ENCODE data around the gene CSE1L.
"Not testable (repeated sequence)": the region's sequence is repeated elsewhere in the genome, so short reads cannot be mapped to it uniquely, and the experiment has no call there.

CSE1L gene

GRCh38 chr20:49078310-49078709, 32.2 kb downstream of the CSE1L start:
- CTCF ChIA-PET: interaction anchor here (0.7 kb wide), 1 partner anchor 12 kb away, joined by 3 read pairs; no protein-coding TSS in a partner anchor
- TF ChIP-seq ZNF48 (tag by site-specific recombination; IDR thresholded peaks at IDR 0.05): no peak
- no peak for TF ChIP-seq ZNF501 (tag by site-specific recombination; IDR thresholded peaks at IDR 0.05)
- no peak for TF ChIP-seq PRDM6 (tag by site-specific recombination; IDR thresholded peaks at IDR 0.05)
- no peak for TF ChIP-seq HOXC10 (CRISPR knock-in tag; IDR thresholded peaks at IDR 0.05)
- TF ChIP-seq, protein P1, sequence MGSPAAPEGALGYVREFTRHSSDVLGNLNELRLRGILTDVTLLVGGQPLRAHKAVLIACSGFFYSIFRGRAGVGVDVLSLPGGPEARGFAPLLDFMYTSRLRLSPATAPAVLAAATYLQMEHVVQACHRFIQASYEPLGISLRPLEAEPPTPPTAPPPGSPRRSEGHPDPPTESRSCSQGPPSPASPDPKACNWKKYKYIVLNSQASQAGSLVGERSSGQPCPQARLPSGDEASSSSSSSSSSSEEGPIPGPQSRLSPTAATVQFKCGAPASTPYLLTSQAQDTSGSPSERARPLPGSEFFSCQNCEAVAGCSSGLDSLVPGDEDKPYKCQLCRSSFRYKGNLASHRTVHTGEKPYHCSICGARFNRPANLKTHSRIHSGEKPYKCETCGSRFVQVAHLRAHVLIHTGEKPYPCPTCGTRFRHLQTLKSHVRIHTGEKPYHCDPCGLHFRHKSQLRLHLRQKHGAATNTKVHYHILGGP (tag by site-specific recombination; IDR thresholded peaks at IDR 0.05): no peak
- no peak for TF ChIP-seq ZNF2 (tag by site-specific recombination; IDR thresholded peaks at IDR 0.05)
- peak; percentile 91 for TF ChIP-seq ATF2 (tag by site-specific recombination; IDR thresholded peaks at IDR 0.05; ENCODE audit: low read depth)
- TF ChIP-seq ZNF549 (tag by site-specific recombination; IDR thresholded peaks at IDR 0.05): no peak
- no peak for TF ChIP-seq ZNF214 (tag by site-specific recombination; IDR thresholded peaks at IDR 0.05; ENCODE audit: borderline replicate concordance)
- H3K9me3 ChIP-seq (ENCODE audit: control insufficient read depth, insufficient read depth, low read depth, low read length): no peaks in the 10 kb centered on the region
- no peak overlapping the region for H3K27ac ChIP-seq (ENCODE audit: extremely low read depth, low read depth, low read length)
- H3K4me3 ChIP-seq (ENCODE audit: low read depth, low read length): no peak overlapping the region
- peaks cover 98% of the 10 kb centered on the region in 2 experiments for H3K36me3 ChIP-seq (ENCODE audit: control insufficient read depth in 2 of 2, insufficient read depth in 1 of 2, low read length in 2 of 2)
- no peaks in the 10 kb centered on the region for H3K4me1 ChIP-seq (ENCODE audit: control insufficient read depth, insufficient read depth, low read length)
- POLR2A ChIA-PET: interaction anchor here (0.9 kb wide), 1 partner anchor 11 kb away, joined by 3 read pairs; no protein-coding TSS in a partner anchor

DNA sequence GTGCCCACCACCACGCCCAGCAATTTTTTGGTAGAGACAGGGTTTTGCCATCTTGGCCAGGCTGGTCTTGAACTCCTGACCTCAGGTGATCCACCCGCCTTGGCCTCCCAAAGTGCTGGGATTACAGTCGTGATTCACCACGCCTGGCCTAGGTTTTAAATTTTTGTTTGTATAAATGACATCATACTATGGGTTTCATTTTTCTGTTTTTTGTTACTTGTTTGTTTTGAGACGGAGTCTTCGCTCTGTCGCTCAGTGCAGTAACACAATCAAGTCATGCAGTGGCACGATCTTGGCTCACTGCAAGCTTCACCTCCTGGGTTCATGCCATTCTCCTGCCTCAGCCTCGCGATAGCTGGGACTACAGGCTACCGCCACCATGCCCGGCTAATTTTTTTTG, 36.2 kb downstream of the CSE1L start:
- H3K4me3 ChIP-seq (ENCODE audit: low read depth, low read length); H3K4me1 ChIP-seq (ENCODE audit: control insufficient read depth, insufficient read depth, low read length); H3K9me3 ChIP-seq (ENCODE audit: control insufficient read depth, insufficient read depth, low read depth, low read length); CTCF ChIA-PET; H3K27ac ChIP-seq (ENCODE audit: extremely low read depth, low read depth, low read length): not testable (repeated sequence)
- peaks cover 93 to 97% of the 10 kb centered on the region in 2 experiments for H3K36me3 ChIP-seq (ENCODE audit: control insufficient read depth in 2 of 2, insufficient read depth in 1 of 2, low read length in 2 of 2)
- TF ChIP-seq, protein P2, sequence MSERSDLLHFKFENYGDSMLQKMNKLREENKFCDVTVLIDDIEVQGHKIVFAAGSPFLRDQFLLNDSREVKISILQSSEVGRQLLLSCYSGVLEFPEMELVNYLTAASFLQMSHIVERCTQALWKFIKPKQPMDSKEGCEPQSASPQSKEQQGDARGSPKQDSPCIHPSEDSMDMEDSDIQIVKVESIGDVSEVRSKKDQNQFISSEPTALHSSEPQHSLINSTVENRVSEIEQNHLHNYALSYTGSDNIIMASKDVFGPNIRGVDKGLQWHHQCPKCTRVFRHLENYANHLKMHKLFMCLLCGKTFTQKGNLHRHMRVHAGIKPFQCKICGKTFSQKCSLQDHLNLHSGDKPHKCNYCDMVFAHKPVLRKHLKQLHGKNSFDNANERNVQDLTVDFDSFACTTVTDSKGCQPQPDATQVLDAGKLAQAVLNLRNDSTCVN (tag by site-specific recombination; optimal IDR thresholded peaks at IDR 0.05): peak; percentile 13
- TF ChIP-seq ATF2 (tag by site-specific recombination; IDR thresholded peaks at IDR 0.05; ENCODE audit: low read depth): peak; percentile 79
- POLR2A ChIA-PET: interaction anchor here (0.6 to 0.7 kb wide), 2 partner anchors 11 to 45 kb away, joined by 3 to 4 read pairs; no protein-coding TSS in a partner anchor

GRCh38 chr20:49091104-49091503, 45.0 kb downstream of the CSE1L start:
- ChIA-PET POLR2A (no interaction called here), CTCF (interaction anchor here (0.5 to 0.9 kb wide), 2 partner anchors 13 to 127 kb away, joined by 3 read pairs; no protein-coding TSS in a partner anchor)
- Histone ChIP-seq H3K4me1 (ENCODE audit: control insufficient read depth, insufficient read depth, low read length) (no peaks in the 10 kb centered on the region), H3K9me3 (ENCODE audit: control insufficient read depth, insufficient read depth, low read depth, low read length) (no peaks in the 10 kb centered on the region), H3K36me3 (ENCODE audit: control insufficient read depth in 2 of 2, insufficient read depth in 1 of 2, low read length in 2 of 2) (peaks cover 89 to 98% of the 10 kb centered on the region in 2 experiments), H3K4me3 (ENCODE audit: low read depth, low read length) (no peak overlapping the region), H3K27ac (ENCODE audit: extremely low read depth, low read depth, low read length) (no peak overlapping the region)
- TF ChIP-seq WT1 (tag by site-specific recombination; IDR thresholded peaks at IDR 0.05) (no peak), ZNF223 (tag by site-specific recombination; IDR thresholded peaks at IDR 0.05) (no peak), ZNF521 (tag by site-specific recombination; IDR thresholded peaks at IDR 0.05) (no peak), ZNF777 (tag by site-specific recombination; IDR thresholded peaks at IDR 0.05; ENCODE audit: borderline replicate concordance) (no peak), ZNF175 (tag by site-specific recombination; IDR thresholded peaks at IDR 0.05) (no peak), ZNF274 (IDR thresholded peaks at IDR 0.05; ENCODE audit: low read length) (no peak), ZNF274 (tag by site-specific recombination; IDR thresholded peaks at IDR 0.05; ENCODE audit: borderline replicate concordance) (no peak), ZNF837 (tag by site-specific recombination; IDR thresholded peaks at IDR 0.05) (no peak), GLIS2 (tag by site-specific recombination; IDR thresholded peaks at IDR 0.05) (no peak), ZNF645 (tag by site-specific recombination; IDR thresholded peaks at IDR 0.05) (no peak), PRDM1 (tag by site-specific recombination; IDR thresholded peaks at IDR 0.05) (no peak)
- TF ChIP-seq, protein P3, sequence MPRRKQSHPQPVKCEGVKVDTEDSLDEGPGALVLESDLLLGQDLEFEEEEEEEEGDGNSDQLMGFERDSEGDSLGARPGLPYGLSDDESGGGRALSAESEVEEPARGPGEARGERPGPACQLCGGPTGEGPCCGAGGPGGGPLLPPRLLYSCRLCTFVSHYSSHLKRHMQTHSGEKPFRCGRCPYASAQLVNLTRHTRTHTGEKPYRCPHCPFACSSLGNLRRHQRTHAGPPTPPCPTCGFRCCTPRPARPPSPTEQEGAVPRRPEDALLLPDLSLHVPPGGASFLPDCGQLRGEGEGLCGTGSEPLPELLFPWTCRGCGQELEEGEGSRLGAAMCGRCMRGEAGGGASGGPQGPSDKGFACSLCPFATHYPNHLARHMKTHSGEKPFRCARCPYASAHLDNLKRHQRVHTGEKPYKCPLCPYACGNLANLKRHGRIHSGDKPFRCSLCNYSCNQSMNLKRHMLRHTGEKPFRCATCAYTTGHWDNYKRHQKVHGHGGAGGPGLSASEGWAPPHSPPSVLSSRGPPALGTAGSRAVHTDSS (tag by site-specific recombination; IDR thresholded peaks at IDR 0.05): no peak

Data from HEK293 (cell line).